ENCODE results near the gene AGFG2.
A peak's percentile ranks its signal among the peaks of the same experiment; 100 is the strongest.

Gene AGFG2

GRCh38 chr7:100513212-100513810 is 25.7 kb upstream of the AGFG2 start:
- Histone ChIP-seq H3K9me2 (replicated peaks; ENCODE audit: low read depth, low read length) (no peaks in the 10 kb centered on the region), H3K4me2 (ENCODE audit: low read depth, low read length, poor library complexity, severe bottlenecking) (no peak overlapping the region), H3K9me3 (ENCODE audit: insufficient read depth, low read depth, low read length) (no peaks in the 10 kb centered on the region), H3F3A (ENCODE audit: low read depth) (no peaks in the 10 kb centered on the region), H4K20me1 (ENCODE audit: insufficient read depth, low read length, poor library complexity, severe bottlenecking) (no peaks in the 10 kb centered on the region), H2AFZ (ENCODE audit: low read length) (no peak overlapping the region), H3K79me2 (ENCODE audit: insufficient read depth, low read length) (no peaks in the 10 kb centered on the region), H3K4me3 (ENCODE audit: low read length, poor library complexity, severe bottlenecking) (no peak overlapping the region), H3K36me3 (ENCODE audit: insufficient read depth, low read length) (no peaks in the 10 kb centered on the region), H3K27me3 (ENCODE audit: insufficient read depth, low read length, poor library complexity, severe bottlenecking) (no peaks in the 10 kb centered on the region), H3K9ac (ENCODE audit: low read depth, low read length, poor library complexity, severe bottlenecking) (no peak overlapping the region), H3K4me1 (ENCODE audit: insufficient read depth, low read length, poor library complexity, severe bottlenecking) (peaks cover 10% of the 10 kb centered on the region)
- TF ChIP-seq, protein P1, sequence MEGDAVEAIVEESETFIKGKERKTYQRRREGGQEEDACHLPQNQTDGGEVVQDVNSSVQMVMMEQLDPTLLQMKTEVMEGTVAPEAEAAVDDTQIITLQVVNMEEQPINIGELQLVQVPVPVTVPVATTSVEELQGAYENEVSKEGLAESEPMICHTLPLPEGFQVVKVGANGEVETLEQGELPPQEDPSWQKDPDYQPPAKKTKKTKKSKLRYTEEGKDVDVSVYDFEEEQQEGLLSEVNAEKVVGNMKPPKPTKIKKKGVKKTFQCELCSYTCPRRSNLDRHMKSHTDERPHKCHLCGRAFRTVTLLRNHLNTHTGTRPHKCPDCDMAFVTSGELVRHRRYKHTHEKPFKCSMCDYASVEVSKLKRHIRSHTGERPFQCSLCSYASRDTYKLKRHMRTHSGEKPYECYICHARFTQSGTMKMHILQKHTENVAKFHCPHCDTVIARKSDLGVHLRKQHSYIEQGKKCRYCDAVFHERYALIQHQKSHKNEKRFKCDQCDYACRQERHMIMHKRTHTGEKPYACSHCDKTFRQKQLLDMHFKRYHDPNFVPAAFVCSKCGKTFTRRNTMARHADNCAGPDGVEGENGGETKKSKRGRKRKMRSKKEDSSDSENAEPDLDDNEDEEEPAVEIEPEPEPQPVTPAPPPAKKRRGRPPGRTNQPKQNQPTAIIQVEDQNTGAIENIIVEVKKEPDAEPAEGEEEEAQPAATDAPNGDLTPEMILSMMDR (conservative IDR thresholded peaks at IDR 0.05; ENCODE audit: low read length), result no peak

- H3K79me2 ChIP-seq (ENCODE audit: insufficient read depth, low read length), result no peaks in the 10 kb centered on the region
- no peak overlapping the region for H2AFZ ChIP-seq (ENCODE audit: low read length)
- H3K36me3 ChIP-seq (ENCODE audit: insufficient read depth, low read length), result no peaks in the 10 kb centered on the region
- H3F3A ChIP-seq (ENCODE audit: low read depth), result no peaks in the 10 kb centered on the region
- H4K20me1 ChIP-seq (ENCODE audit: insufficient read depth, low read length, poor library complexity, severe bottlenecking), result no peaks in the 10 kb centered on the region
- H3K9me3 ChIP-seq (ENCODE audit: insufficient read depth, low read depth, low read length), result no peaks in the 10 kb centered on the region
- TF ChIP-seq, protein P1 (conservative IDR thresholded peaks at IDR 0.05; ENCODE audit: low read length), result no peak
- no peak overlapping the region for H3K9ac ChIP-seq (ENCODE audit: low read depth, low read length, poor library complexity, severe bottlenecking)
- no peaks in the 10 kb centered on the region for H3K9me2 ChIP-seq (replicated peaks; ENCODE audit: low read depth, low read length)
- no peak overlapping the region for H3K4me3 ChIP-seq (ENCODE audit: low read length, poor library complexity, severe bottlenecking)
- H3K4me2 ChIP-seq (ENCODE audit: low read depth, low read length, poor library complexity, severe bottlenecking), result no peak overlapping the region
- H3K4me1 ChIP-seq (ENCODE audit: insufficient read depth, low read length, poor library complexity, severe bottlenecking), result peaks cover 10% of the 10 kb centered on the region
- no peaks in the 10 kb centered on the region for H3K27me3 ChIP-seq (ENCODE audit: insufficient read depth, low read length, poor library complexity, severe bottlenecking)
Observed at GRCh38 chr7:100515072-100515532, 23.9 kb upstream of the AGFG2 start.

GRCh38 chr7:100516135-100516812 is 22.7 kb upstream of the AGFG2 start:
- Histone ChIP-seq H4K20me1 (ENCODE audit: insufficient read depth, low read length, poor library complexity, severe bottlenecking) (no peaks in the 10 kb centered on the region), H3K4me1 (ENCODE audit: insufficient read depth, low read length, poor library complexity, severe bottlenecking) (peaks cover 10% of the 10 kb centered on the region), H3F3A (ENCODE audit: low read depth) (no peaks in the 10 kb centered on the region), H3K9me3 (ENCODE audit: insufficient read depth, low read depth, low read length) (no peaks in the 10 kb centered on the region), H3K4me3 (ENCODE audit: low read length, poor library complexity, severe bottlenecking) (no peak overlapping the region), H3K27me3 (ENCODE audit: insufficient read depth, low read length, poor library complexity, severe bottlenecking) (no peaks in the 10 kb centered on the region), H3K79me2 (ENCODE audit: insufficient read depth, low read length) (no peaks in the 10 kb centered on the region), H2AFZ (ENCODE audit: low read length) (0 out of 2 replicates have a peak overlapping the region, but pooled peaks have one; percentile 7), H3K4me2 (ENCODE audit: low read depth, low read length, poor library complexity, severe bottlenecking) (no peak overlapping the region), H3K9me2 (replicated peaks; ENCODE audit: low read depth, low read length) (no peaks in the 10 kb centered on the region), H3K36me3 (ENCODE audit: insufficient read depth, low read length) (no peaks in the 10 kb centered on the region), H3K9ac (ENCODE audit: low read depth, low read length, poor library complexity, severe bottlenecking) (no peak overlapping the region)
- no peak for TF ChIP-seq EZH2phosphoT487 (IDR thresholded peaks at IDR 0.05; ENCODE audit: borderline replicate concordance)
- TF ChIP-seq, protein P1 (conservative IDR thresholded peaks at IDR 0.05; ENCODE audit: low read length), result no peak
